Stimulated activated CD4-positive, alpha-beta T cell treated with anti-CD3 and anti-CD28 coated beads, Interleukin-1b, Interleukin-23, amount 100 ng/mL, for 24 hours (primary cell): Measurements from ENCODE around the gene SDHAF1.
"Not testable (repeated sequence)": the region's sequence is repeated elsewhere in the genome, so short reads cannot be mapped to it uniquely, and the experiment has no call there.

ENCODE experiments used
- DNase-seq, 4 experiments: peaks; one replicate each; pipeline ENCODE4 v3.0.0-alpha.2; 2020; ENCODE audit warnings: low read depth in 4 of 4, low spot score in 1 of 4

The SDHAF1 gene

GRCh38 chr19:36014012-36014924, 19.3 kb downstream of the SDHAF1 start, which contains the start of gene ALKBH6:
TSS of gene ALKBH6 (minus strand) at chr19:36014213. CDS start at chr19:36013397, 816 bp downstream.
- peak; percentile 99 to 100 (median 100) for DNase-seq

GRCh38 chr19:36019061-36019670, 24.2 kb downstream of the SDHAF1 start:
- DNase-seq: no peak

- DNase-seq: no peak
Measured at GRCh38 chr19:36023432-36023831, 28.4 kb downstream of the SDHAF1 start.

GRCh38 chr19:36025541-36025940, 30.6 kb downstream of the SDHAF1 start:
- DNase-seq: no peak

GRCh38 chr19:36026091-36026876, 31.3 kb downstream of the SDHAF1 start:
- DNase-seq: no peak

- no peak for DNase-seq
Measured at GRCh38 chr19:36027696-36028095, 32.7 kb downstream of the SDHAF1 start.

GRCh38 chr19:36028313-36029041, 33.5 kb downstream of the SDHAF1 start:
- no peak for DNase-seq

- DNase-seq: no peak
Measured at GRCh38 chr19:36030264-36031148, 35.5 kb downstream of the SDHAF1 start.

GRCh38 chr19:36031308-36031707, 36.3 kb downstream of the SDHAF1 start:
- DNase-seq: no peak

GRCh38 chr19:36032251-36033104, 37.5 kb downstream of the SDHAF1 start, which contains the start of gene CLIP3:
TSS of gene CLIP3 (minus strand) at chr19:36032873. CDS start at chr19:36032357, 516 bp downstream.
- peak in 2 of 4 experiments; percentile 21 for DNase-seq

GRCh38 chr19:36040495-36040894, 45.5 kb downstream of the SDHAF1 start:
- no peak for DNase-seq

GRCh38 chr19:36041092-36041491, 46.1 kb downstream of the SDHAF1 start:
- DNase-seq: not testable (repeated sequence)

GRCh38 chr19:36041831-36042230, 46.8 kb downstream of the SDHAF1 start:
- DNase-seq: no peak

GRCh38 chr19:36043952-36044351, 49.0 kb downstream of the SDHAF1 start:
- DNase-seq: no peak
